A172 (cell line): ENCODE measurements around the gene PUS1. TPM values are rescaled to one million over a fixed set of nuclear protein-coding genes. Genes with fewer than 3 reads are reported as not detected.

Experiments used
- DNase-seq: peaks from one replicate; pipeline ENCODE4 v3.0.0-alpha.2; 2015; ENCODE audit warnings: low spot score
- total RNA-seq: library from RNA; depleted of rRNA; stranded (reverse); fragments of >200 nt; shearing (Covaris generic); gene quantifications from 2 replicates; pipeline ENCODE4 v1.2.3, GENCODE V29; 2014

PUS1 gene
- total RNA-seq, 1 experiment from 2014 or later, result 13.6 TPM

DNA sequence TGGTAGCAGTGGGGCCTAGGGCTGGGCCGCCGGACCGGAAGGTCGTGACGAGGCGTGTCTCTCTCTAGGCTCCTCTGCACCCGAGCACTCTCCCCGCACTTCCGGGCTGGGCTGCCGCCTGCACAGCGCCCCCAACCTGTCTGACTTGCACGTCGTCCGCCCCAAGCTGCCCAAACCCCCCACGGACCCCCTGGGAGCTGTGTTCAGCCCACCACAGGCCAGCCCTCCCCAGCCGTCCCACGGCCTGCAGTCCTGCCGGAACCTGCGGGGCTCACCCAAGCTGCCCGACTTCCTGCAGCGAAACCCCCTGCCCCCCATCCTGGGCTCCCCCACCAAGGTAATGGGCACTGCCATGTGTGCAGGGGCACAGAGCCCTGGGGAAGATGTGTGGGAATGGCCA is 13.3 kb upstream of the PUS1 start:
- no peak for DNase-seq

DNA sequence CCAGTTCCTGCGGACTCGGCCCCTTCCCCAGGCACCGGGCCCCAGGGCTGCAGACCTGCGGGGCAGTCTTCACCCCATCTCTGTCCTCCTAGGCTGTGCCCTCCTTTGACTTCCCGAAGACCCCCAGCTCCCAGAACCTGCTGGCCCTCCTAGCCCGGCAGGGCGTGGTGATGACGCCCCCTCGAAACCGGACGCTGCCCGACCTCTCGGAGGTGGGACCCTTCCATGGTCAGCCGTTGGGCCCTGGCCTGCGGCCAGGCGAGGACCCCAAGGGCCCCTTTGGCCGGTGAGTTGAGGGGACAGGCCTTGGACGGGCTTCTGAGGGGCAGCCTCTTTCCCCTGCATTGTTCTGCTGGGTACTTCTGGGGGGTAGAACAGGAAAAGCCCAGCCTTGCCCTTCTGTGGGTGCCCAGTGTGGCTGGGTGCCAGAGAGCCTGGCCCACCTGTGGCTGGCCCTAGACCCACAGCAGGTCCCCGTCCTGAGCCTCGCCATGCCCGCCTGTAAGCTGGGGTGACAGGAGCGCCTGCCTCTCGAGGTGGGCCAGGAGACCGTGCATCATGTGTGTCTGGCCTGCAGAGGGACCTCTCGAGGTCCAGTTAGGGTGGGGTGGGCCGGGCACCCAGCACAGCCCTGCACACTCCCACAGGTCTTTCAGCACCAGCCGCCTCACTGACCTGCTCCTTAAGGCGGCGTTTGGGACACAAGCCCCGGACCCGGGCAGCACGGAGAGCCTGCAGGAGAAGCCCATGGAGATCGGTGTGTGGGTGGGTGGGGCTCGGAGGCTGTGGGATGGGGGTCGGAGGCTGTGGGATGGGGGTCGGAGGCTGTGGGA is 12.6 kb upstream of the PUS1 start:
- DNase-seq, result no peak

DNA sequence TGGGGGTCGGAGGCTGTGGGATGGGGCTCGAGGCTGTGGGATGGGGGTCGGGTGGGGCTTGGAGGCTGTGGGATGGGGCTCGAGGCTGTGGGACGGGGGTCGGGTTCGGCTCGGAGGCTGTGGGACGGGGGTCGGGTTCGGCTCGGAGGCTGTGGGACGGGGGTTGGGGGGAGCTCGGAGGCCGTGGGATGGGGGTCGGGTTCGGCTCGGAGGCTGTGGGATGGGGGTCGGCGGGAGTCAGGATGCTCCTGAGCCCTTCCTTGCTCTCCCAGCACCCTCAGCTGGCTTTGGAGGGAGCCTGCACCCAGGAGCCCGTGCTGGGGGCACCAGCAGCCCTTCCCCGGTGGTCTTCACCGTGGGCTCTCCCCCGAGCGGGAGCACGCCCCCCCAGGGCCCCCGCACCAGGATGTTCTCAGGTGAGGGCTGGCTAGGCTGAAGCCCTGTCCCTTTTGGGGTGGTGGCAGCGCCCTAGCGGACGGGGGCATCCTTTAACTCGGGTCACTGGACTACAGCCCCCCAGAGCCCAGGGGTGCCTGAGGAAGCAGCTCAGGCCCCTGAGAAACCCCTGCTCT is 11.9 kb upstream of the PUS1 start:
- DNase-seq, result no peak

DNA sequence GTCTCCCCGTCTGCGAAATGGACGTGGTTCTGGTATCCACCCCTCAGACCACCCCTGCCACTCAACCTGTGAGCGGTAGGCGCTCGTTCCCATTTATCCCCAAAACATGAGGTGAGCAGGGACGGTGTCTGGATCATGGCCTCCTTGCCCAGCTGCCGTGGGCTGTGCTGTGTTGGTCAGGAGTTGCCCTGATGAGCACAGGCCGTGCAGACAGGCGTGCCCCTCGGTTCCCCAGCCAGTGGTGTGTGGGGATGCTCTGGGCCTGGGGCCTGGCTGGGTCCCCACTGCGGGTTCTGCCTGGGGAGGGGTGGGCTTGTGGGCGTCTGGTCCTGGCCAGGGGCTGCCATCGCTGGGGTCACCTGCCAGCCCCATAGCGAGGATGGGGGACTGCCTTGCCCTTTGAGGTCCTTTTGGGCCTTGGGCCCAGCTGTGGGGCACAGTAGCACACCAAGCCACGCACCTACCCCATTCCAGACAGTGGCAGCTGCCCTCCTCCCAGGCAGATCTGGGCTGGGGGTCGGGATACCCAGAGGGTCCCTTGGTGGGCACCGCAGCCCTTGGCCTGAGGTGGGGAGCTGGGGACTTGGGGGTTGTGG is 11.3 kb upstream of the PUS1 start:
- no peak for DNase-seq

DNA sequence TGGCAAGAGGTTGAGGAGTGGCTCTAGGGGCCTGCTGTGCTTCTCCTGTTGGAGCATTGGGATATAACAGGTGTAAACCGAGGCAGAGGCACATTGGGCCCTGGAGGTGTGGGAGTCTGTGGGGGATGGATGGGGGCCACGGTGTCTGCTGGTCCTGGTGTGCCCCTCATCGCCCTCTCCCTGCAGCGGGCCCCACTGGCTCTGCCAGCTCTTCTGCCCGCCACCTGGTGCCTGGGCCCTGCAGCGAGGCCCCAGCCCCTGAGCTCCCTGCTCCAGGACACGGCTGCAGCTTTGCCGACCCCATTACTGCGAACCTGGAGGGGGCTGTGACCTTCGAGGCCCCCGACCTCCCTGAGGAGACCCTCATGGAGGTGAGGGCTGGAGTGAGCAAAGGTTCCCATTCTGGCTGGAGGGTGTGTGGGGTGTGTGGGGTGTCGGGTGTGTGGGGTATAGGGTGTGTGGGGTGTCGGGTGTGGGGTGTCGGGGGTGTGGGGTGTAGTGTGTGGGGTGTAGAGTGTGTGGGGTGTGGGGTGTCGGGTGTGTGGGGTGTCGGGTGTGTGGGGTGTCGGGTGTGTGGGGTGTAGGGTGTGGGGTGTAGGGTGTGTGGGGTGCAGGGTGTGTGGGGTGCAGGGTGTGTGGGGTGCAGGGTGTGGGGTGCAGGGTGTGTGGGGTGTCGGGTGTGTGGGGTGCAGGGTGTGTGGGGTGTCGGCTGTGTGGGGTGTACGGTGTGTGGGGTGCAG is 10.6 kb upstream of the PUS1 start:
- no peak for DNase-seq

DNA sequence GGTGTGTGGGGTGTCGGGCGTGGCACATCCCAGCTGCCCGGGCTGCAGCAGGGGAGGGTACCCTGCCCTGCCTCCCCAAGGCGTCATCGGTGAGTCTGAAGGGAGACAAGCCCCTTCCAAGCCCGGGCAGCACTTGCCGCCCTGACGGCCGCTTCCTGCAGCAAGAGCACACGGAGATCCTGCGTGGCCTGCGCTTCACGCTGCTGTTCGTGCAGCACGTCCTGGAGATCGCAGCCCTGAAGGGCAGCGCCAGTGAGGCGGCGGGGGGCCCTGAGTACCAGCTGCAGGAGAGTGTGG is 10.1 kb upstream of the PUS1 start:
- DNase-seq, result no peak

DNA sequence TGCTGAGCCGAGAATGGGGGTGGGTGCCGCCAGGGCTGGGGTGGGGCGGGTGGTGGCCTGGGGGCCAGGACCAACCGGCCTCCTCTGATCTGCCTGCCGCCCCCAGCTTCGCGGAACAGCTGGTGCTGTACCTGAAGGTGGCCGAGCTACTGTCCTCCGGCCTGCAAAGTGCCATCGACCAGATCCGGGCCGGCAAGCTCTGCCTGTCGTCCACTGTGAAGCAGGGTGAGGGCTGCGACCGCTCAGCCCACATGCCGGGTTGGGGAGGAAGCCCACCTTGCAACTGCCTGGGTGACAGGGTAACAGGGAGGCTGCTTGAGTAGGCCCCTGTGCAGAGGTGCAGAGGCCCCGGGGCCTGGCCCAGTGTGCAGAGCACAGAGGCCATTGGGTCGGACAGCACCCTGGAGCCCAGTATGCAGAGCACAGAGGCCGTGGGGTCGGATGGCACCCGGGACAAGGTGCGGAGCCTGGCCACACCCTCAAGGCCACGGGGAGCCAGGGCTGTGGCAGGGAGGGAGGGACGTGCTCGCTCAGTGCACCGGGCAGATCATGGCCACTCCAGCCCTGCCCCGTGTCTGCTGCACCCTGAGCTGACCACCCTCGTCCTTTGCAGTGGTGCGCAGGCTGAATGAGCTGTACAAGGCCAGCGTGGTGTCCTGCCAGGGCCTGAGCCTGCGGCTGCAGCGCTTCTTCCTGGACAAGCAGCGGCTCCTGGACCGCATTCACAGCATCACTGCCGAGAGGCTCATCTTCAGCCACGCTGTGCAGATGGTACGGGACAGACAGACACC is 9.5 kb upstream of the PUS1 start:
- no peak for DNase-seq

DNA sequence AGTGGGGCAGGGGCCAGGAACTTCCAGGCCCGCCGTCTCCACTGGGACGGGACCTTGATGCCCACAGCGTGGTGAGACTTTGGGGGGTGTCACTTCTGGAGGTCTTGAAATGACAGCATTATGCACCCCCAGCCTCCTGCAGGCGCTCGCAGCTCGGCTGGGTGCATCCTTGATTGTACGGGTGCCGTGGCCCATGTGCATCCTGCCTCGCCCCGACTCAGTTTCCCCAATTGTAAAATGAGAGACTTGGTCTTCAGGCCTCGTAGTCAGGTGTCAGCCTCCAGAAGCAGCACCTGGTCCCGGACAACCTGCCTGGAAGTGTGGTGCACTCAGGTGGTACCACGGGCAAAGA is 8.9 kb upstream of the PUS1 start:
- DNase-seq, result no peak

DNA sequence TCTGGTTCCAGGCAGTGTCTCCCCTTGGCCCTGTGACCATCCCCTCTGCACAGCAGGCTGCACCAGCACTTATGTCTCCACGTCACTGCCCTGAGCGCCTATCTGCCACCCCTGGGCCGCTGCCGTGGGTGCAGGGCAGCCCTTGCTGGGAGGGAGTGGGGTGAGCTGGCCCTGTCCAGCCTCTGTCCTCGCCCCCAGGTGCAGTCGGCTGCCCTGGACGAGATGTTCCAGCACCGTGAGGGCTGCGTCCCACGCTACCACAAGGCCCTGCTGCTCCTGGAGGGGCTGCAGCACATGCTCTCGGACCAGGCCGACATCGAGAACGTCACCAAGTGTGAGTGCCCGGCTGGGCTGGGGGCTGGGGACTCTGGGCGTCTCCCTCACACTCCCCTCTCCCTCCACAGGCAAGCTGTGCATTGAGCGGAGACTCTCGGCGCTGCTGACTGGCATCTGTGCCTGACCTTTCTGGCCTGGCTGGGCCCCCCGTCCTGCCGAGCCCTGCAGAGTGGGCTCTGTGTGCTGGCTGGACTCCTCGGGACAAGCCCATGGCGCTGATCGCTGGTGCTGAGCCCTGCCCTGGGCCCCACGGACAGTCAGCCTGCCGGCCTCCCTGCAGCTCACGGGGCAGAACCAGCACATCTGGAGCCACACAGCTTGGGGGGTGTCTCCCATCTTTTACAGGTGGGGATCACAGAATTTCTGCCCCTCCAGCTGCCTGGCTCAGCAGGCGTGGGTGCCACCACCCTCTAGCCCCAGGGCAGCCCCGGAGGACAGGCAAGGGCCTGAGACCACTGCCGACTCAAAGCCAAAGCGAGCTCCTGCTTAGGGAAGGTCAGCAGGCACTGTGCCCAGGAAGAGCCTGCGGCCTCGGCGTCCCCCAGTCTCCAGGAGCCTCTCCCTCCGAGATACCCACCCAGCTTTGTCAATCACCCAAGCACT is 7.9 kb upstream of the PUS1 start:
- no peak for DNase-seq

DNA sequence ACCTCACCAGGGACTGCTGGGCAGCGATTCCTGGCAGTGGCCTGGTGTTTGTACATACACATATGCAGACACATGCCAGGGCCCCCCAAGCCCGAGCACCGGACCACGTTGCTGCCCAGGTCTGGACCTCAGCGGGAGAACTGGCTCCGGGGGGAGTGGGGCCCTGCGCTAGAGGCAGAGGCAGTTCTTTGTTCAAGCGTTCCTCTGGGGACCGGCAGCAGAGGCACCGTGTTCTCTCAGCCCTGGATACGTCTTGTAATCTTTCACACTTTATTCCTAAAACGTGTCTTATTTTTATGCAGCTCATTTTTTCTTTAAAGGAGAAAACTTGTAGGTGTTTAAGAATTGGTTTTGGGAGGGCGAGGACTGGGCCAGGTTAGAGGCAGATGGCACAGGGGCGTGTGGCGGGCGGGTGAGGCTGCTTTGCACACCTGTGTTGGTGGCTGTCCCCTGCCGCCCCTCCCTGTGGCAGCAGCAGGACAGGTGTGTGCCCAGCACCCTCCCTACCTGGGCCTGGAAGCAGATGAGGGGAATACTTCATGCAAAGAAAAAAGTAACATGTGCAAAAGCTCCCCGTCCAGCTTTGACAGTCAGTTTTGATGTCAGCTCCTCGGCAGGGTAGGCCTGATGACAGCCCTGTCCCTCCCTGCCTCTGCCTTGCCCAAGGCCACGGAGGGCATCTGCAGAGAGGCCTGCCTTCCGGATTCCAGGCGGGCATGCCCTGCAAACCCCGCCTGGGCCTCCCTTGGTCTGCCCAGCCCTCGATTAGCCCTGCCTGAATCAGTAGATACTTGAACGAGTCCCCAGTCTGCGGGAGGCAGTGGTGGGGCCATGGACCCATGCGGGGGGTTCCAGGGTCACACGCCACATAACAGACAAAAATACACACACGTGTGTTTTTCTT is 7.0 kb upstream of the PUS1 start:
- DNase-seq, result no peak

DNA sequence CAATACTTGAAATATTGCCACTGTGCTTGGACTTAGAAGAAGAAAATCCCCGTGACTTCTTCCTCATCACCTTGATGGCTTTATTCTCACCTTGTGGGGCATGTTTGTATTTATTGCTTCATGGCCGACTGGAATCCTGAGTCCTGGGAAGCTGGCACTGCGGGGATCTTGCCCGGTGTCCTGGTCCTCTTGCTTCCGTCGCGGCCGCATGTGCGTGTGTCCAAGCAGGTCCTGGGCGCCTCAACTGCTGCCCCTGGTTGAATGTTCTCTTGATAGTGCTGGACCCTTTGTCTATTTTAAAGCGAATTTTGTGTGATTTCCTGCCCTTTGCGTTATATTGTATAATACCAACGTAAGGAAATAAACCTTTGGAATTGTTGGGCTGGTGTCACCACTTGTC is 6.3 kb upstream of the PUS1 start:
- DNase-seq, result no peak

DNA sequence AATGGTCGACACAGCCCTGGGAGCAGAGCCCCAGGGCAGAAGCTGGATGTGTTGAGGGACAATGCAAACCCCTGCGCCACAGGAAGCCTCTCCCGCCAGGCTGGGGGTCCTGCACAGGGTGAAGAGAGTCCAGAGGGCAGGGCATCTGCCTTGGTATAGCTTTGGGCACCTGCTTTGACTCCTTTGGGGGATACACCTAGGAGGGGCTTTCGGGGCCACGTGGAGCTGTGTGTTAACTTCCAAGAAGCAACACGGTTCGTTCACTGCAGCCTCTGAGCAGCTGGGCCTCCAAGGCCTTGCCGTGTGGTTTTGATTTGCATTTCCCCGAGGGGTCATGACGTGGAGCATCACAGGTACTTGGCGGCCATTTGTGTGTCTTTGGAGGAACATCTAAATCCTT is 5.8 kb upstream of the PUS1 start:
- no peak for DNase-seq

DNA sequence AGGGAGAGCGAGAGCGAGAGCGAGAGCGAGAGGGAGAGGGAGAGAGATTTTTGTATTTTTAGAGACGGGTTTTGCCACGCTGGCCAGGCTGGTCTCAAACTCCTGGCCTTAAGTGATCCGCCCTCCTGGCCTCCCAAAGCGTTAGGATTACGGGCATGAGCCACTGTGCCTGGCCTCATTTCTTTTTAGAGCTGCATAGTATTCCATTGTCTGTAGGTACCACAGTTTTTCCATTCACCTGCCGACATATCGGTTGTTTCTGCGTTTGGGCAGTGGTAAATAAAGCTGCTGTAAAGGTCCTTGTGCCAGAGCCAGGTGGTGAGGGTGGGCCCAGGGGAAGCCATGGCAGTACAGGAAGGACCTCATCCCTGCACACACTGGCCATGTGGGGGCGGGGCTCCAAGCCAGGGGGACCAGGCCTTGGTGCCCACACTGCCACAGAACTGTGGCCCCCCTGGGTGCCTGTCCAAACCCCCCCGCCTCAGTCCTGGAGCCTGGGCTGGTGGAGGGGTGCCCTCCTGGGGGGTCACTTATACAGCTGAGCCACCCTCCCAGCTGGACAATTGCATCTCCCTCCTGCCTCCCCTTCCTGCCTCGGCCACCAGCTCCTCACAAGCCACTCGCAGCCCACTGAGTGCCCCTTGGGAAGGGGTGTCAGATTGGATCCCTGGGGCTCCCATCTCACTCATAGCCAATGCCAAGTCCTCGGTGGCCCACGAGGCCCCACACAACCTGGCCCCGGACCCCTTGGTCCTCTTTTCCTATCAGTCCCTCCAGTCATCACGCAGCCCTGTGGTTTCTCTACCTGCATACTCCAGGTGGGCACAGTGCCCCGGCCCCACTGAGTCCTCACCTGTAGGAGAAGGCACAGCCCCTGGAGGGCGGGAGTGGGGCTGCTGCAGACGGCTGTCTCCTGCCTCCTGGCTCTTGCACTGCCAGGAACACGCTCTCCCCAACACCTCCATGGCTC is 1.7 kb upstream of the PUS1 start:
- no peak for DNase-seq

DNA sequence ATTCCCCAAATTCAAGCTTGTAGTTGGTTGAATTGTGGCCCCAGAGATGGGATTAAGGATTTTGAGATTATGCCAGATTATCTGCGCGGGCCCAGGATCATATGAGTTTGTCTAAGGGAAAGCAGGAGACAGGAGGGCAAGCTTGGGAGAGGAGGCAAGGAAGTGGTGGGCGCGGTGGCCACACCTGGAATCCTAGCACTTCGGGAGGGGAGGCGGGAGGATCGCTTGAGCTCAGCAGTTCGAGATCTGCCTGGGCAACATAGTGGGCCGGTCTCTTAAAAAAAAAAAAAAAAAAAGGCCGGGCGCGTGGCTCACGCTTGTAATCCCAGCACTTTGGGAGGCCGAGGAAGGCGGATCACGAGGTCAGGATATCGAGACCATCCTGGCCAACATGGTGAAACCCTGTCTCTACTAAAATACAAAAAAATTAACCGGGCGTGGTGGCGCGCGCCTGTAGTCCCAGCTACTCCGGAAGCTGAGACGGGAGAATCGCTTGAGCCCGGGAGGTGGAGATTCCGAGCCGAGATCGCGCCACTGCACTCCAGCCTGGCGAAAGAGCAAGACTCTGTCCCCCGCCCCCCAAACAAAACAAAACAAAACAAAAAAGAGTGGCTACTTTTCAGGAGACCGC is 881 bp upstream of the PUS1 start:
- DNase-seq, result no peak

DNA sequence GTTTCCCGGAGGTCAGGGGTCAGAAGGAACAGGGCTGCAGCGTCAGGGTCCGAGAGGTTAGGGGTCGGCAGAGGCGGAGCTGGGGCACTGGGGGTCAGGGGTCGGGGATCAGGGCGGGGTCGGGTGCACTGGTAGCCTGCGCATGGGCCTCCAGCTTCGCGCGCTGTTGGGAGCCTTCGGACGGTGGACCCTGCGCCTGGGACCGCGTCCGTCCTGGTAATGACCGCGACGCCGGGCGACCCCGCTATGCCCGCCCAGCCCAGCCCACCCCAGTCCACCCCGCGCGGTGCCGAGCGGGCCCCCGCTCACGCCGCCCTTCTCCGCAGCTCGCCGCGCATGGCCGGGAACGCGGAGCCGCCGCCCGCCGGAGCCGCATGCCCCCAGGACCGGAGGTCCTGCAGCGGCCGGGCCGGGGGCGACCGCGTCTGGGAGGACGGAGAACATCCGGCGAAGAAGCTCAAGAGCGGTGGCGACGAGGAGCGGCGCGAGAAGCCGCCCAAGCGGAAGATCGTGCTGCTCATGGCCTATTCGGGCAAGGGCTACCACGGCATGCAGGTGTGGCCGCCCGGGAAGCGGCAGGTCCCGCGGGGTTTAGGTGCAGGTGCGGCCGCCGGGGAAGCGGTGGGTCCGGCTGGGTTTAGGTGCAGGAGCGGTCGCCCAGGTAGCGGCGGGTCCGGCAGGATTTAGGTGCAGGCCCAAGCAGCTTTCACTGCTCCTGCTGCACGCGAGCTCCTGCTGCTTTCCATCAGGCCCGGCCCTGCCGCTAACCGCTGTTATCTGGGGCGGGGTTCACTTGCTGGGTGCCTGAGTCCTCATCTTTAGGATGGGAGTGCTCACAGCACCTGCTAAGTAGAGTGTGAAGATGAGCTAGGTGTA is 743 bp downstream of the PUS1 start:
- DNase-seq, result no peak

DNA sequence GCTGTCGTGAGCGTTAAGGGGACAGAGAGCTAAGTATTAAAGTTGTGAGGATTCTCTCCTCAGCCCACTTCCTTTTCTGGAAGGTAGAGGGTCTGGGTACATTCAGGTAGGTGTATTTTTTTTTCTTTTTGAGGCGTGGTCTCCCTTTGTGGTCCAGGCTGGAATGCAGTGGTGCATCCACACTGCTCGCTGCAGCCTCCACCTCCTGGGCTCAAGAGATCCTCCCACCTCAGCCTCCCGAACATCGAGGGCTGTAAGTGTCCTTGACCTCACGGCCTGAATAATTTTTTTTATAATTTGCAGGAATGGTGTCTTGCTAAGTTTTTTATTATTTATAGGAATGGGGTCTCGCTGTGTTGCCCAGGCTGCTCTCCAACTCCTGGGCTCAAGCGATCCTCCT is 1.4 kb downstream of the PUS1 start:
- DNase-seq, result no peak

DNA sequence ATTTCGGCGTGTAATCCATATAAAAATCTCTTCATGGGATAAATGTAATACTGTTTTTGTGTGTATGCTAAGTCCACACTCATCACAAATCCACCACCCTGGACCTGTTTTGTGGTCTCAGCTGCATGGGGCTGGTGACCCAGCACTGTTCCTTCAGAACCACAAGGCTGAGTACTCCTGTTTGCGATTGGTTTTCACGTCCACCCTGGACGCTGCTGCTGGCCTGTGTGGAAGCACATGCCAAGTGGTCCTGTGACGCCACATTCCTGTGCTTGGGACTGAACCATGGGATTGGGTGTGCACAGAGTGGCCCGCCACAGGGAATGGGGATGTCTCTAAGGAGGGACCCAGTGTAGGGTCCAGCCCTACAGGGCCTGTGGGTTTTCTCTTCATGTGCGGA is 4.3 kb downstream of the PUS1 start:
- DNase-seq, result no peak
